ENCODE measurements around the gene GUCY2D. TPM values are rescaled to one million over a fixed set of nuclear protein-coding genes. Genes with fewer than 3 reads are reported as not detected.
A peak's percentile ranks its signal among the peaks of the same experiment; 100 is the strongest.

GUCY2D gene
- total RNA-seq, 2 donors from 2014 or later, result 1.2 to 1.6 TPM

GRCh38 chr17:8055851-8056231 is 53.4 kb downstream of the GUCY2D start:
- Mint-ChIP-seq H3K4me3 (no peak overlapping the region), H3K9me3 (no peaks in the 10 kb centered on the region), H3K4me1 (peaks cover 20% of the 10 kb centered on the region), H3K27ac (no peak overlapping the region), H3K36me3 (ENCODE audit: low read depth) (no peaks in the 10 kb centered on the region), H3K27me3 (ENCODE audit: insufficient read depth) (peaks cover 59% of the 10 kb centered on the region)
- Histone ChIP-seq H3K9me3 (ENCODE audit: control insufficient read depth, low read length) (no peaks in the 10 kb centered on the region), H3K36me3 (ENCODE audit: control insufficient read depth, insufficient read depth, low read length) (no peaks in the 10 kb centered on the region), H3K4me3 (ENCODE audit: low read length) (no peak overlapping the region), H3K27ac (ENCODE audit: low read depth, low read length) (no peak overlapping the region), H3K9ac (ENCODE audit: extremely low read depth, low read length, poor library complexity, severe bottlenecking) (no peak overlapping the region), H3K4me1 (ENCODE audit: control insufficient read depth, insufficient read depth, low read length) (peaks cover 7% of the 10 kb centered on the region), H3K27me3 (ENCODE audit: control insufficient read depth, insufficient read depth, low read length, poor library complexity, severe bottlenecking) (peaks cover 27% of the 10 kb centered on the region)
- TF ChIP-seq CTCF (conservative IDR thresholded peaks at IDR 0.05), result no peak
- no peak for DNase-seq
- 80 to 94% methylated on average over 1 to 3 of the region's 3 CpGs for WGBS, 2 experiments (ENCODE audit: insufficient coverage in 1 of 2, insufficient read length in 1 of 2)

DNA sequence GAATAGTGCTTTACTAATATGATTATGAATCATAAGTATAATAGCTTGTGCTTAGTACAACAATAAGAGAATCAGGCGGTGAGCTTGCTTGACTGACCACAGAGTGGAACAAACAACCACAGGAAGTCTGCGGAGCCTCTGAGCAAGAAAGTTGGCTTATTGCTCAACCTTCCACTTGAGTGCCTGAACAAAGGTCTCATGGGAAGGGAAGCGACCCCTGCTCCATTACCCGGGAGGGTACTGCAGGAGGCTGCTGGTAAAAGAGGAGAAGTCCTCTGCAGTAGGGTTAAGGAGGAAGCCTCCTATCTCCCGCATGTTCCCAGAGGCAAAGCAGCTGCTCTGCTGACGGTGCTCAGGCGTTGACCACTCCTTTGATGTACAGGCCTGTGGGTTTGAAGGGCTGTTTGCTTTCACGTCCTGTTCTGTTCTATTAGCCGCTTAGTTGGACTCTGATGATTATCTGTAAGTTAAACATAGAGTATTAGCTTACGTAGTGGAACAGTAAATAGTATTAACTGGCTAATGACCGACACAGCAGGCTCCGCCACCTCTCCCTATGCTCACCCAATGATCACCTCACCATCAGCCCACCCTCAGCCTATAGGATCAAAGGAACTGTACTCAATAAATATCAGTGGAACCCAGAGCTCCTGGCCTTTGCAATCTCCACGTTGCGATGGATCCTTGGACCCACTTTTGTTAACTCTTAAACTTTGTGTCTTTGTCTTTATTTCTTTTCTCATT is 54.0 kb downstream of the GUCY2D start:
- H3K4me1 ChIP-seq (ENCODE audit: control insufficient read depth, insufficient read depth, low read length), result peaks cover 7% of the 10 kb centered on the region
- Mint-ChIP-seq H3K4me1 (peaks cover 26% of the 10 kb centered on the region), H3K36me3 (ENCODE audit: low read depth) (no peaks in the 10 kb centered on the region), H3K4me3 (no peak overlapping the region), H3K27me3 (ENCODE audit: insufficient read depth) (peaks cover 55% of the 10 kb centered on the region), H3K9me3 (no peaks in the 10 kb centered on the region), H3K27ac (no peak overlapping the region)
- WGBS, 2 experiments (ENCODE audit: insufficient coverage in 1 of 2, insufficient read length in 1 of 2), result 84 to 94% methylated on average over 9 to 13 of the region's 14 CpGs
- H3K27me3 ChIP-seq (ENCODE audit: control insufficient read depth, insufficient read depth, low read length, poor library complexity, severe bottlenecking), result peaks cover 26% of the 10 kb centered on the region
- no peak overlapping the region for H3K27ac ChIP-seq (ENCODE audit: low read depth, low read length)
- no peaks in the 10 kb centered on the region for H3K9me3 ChIP-seq (ENCODE audit: control insufficient read depth, low read length)
- H3K9ac ChIP-seq (ENCODE audit: extremely low read depth, low read length, poor library complexity, severe bottlenecking), result no peak overlapping the region
- DNase-seq, result peak; percentile 53
- TF ChIP-seq CTCF (conservative IDR thresholded peaks at IDR 0.05), result no peak
- H3K4me3 ChIP-seq (ENCODE audit: low read length), result no peak overlapping the region
- no peaks in the 10 kb centered on the region for H3K36me3 ChIP-seq (ENCODE audit: control insufficient read depth, insufficient read depth, low read length)

DNA sequence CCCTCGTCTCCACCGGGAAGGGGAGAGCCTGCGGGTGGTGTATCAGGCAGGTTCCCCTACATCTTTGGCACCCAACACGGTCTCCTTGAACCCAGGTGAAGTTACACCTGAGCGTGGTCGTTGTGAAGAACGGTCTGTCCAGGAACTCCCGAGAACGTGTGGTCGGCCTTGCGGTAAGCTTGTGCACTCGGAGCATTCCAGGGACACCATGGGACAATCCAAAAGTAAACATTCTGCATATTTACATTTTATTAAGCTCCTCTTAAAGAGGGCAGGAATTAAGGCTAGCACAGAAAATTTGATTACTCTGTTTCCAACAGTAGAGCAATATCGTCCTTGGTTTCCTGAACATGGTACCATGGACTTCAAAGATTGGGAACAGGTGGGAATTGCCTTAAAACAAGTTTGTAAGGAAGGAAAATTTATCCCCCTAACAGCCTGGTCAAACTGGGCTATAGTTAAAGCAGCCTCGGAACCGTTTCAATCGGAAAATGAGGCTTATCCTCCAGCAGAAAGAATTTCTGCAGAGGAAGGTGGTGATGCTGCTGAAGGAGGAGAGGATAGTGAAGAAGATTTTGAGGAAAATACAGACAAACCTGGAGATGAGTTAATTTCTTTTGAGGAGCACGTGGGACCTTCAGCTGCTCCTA is 54.7 kb downstream of the GUCY2D start:
- no peak overlapping the region for H3K9ac ChIP-seq (ENCODE audit: extremely low read depth, low read length, poor library complexity, severe bottlenecking)
- TF ChIP-seq CTCF (conservative IDR thresholded peaks at IDR 0.05), result no peak
- H3K27me3 ChIP-seq (ENCODE audit: control insufficient read depth, insufficient read depth, low read length, poor library complexity, severe bottlenecking), result peaks cover 19% of the 10 kb centered on the region
- H3K27ac ChIP-seq (ENCODE audit: low read depth, low read length), result no peak overlapping the region
- no peaks in the 10 kb centered on the region for H3K9me3 Mint-ChIP-seq
- H3K4me1 Mint-ChIP-seq, result peaks cover 33% of the 10 kb centered on the region
- WGBS, 2 experiments (ENCODE audit: insufficient coverage in 1 of 2, insufficient read length in 1 of 2), result 84 to 88% methylated on average over 17 of the region's 17 CpGs
- H3K4me3 Mint-ChIP-seq, result no peak overlapping the region
- peaks cover 49% of the 10 kb centered on the region for H3K27me3 Mint-ChIP-seq (ENCODE audit: insufficient read depth)
- H3K9me3 ChIP-seq (ENCODE audit: control insufficient read depth, low read length), result no peaks in the 10 kb centered on the region
- H3K36me3 ChIP-seq (ENCODE audit: control insufficient read depth, insufficient read depth, low read length), result no peaks in the 10 kb centered on the region
- peak; percentile 44 for DNase-seq
- H3K4me3 ChIP-seq (ENCODE audit: low read length), result no peak overlapping the region
- no peaks in the 10 kb centered on the region for H3K36me3 Mint-ChIP-seq (ENCODE audit: low read depth)
- H3K27ac Mint-ChIP-seq, result no peak overlapping the region
- H3K4me1 ChIP-seq (ENCODE audit: control insufficient read depth, insufficient read depth, low read length), result peaks cover 7% of the 10 kb centered on the region

All from endodermal cell (in vitro differentiated cells).